NCI-H2227 treated with DMSO at 0.1 percent for 48 hours (cell line): Measurements from ENCODE around the gene TUBGCP6.

Experiments
- DNase-seq: peaks from one replicate; lab custom pipeline; 2025; lab: John Stamatoyannopoulos, UW

The TUBGCP6 gene

GRCh38 chr22:50250555-50251476, 6.0 kb upstream of the TUBGCP6 start, which contains the start of gene HDAC10:
Gene HDAC10 (minus strand): TSS chr22:50251265. CDS start chr22:50251032, 233 bp downstream.
- DNase-seq = peak; percentile 63

GRCh38 chr22:50250249-50250554, 5.4 kb upstream of the TUBGCP6 start:
- no peak for DNase-seq

GRCh38 chr22:50249341-50250248, 4.8 kb upstream of the TUBGCP6 start:
- DNase-seq = no peak

GRCh38 chr22:50248196-50249081, 3.6 kb upstream of the TUBGCP6 start:
- no peak for DNase-seq

GRCh38 chr22:50247748-50248147, 2.9 kb upstream of the TUBGCP6 start:
- peak; percentile 64 for DNase-seq

- no peak for DNase-seq
These were observed 1.7 kb upstream of the TUBGCP6 start for GRCh38 chr22:50246242-50247175.

- DNase-seq = no peak
These were observed 620 bp upstream of the TUBGCP6 start for GRCh38 chr22:50245214-50246072.

GRCh38 chr22:50243685-50244419, 971 bp downstream of the TUBGCP6 start:
- no peak for DNase-seq

GRCh38 chr22:50242406-50242949, 2.3 kb downstream of the TUBGCP6 start:
- no peak for DNase-seq

- DNase-seq = no peak
These were observed 6.1 kb downstream of the TUBGCP6 start for GRCh38 chr22:50238755-50239154.

- no peak for DNase-seq
These were observed 8.0 kb downstream of the TUBGCP6 start for GRCh38 chr22:50236731-50237409.

GRCh38 chr22:50233223-50233622, 11.6 kb downstream of the TUBGCP6 start:
- DNase-seq = no peak

- DNase-seq = no peak
These were observed 12.2 kb downstream of the TUBGCP6 start for GRCh38 chr22:50232481-50233151.

GRCh38 chr22:50229370-50229769, 15.5 kb downstream of the TUBGCP6 start:
- DNase-seq = no peak

GRCh38 chr22:50228366-50228765, 16.5 kb downstream of the TUBGCP6 start:
- DNase-seq = no peak

- no peak for DNase-seq
These were observed 17.1 kb downstream of the TUBGCP6 start for GRCh38 chr22:50227579-50228215.

- DNase-seq = no peak
These were observed 18.0 kb downstream of the TUBGCP6 start for GRCh38 chr22:50226875-50227165.
